HG02885 (cell line): ENCODE results near the gene RNF166.

Experiments
- ATAC-seq: cut with Tn5 transposase; IDR thresholded peaks from one replicate; pipeline ENCODE4 v1.9.1; 2021; ENCODE audit warnings: mild to moderate bottlenecking; ENCODE audit not compliant: unreplicated experiment, poor library complexity

RNF166 gene, protein sequence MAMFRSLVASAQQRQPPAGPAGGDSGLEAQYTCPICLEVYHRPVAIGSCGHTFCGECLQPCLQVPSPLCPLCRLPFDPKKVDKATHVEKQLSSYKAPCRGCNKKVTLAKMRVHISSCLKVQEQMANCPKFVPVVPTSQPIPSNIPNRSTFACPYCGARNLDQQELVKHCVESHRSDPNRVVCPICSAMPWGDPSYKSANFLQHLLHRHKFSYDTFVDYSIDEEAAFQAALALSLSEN

DNA sequence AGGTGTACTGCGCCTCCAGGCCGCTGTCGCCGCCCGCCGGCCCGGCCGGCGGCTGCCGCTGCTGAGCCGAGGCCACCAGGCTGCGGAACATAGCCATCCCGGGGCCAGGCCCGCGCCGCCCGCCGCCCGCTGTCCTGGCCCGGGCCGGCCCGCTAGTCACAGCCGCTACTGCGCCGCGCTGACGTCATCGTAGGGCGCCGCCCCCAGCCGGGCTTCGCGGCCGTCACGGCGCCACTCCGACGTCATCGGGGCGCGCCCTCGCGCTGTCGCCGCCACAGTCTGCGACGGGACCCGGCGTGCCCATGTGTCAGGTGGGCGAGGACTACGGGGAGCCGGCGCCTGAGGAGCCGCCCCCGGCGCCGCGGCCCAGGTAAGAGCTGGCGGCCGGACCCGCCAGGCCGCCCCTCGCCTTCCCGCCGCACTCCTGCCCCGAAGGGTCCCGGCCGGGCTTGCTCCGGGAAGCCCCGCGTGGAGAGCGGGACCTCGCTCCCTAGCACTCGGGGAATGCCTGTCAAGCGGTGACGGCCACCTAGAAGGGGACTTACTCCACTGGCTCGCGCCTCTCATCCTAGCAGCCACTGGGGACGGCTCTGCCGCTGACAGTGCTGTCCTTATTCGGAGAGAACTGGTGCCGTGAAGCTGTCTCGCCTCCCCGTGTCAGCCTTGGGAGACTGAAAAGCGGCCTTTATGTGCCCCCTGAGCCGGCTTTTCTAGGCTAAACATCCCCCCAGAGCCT lies at the start of gene RNF166, which contains the start of gene CTU2:
Gene RNF166, minus strand, starts transcription at position 180 of the 736 bp plus-strand sequence. Its CDS starts 83 bp downstream, at position 97.
Gene CTU2, plus strand, starts transcription at position 275 of the 736 bp plus-strand sequence. Its CDS starts 28 bp downstream, at position 303.
- ATAC-seq, result peak; percentile 82

DNA sequence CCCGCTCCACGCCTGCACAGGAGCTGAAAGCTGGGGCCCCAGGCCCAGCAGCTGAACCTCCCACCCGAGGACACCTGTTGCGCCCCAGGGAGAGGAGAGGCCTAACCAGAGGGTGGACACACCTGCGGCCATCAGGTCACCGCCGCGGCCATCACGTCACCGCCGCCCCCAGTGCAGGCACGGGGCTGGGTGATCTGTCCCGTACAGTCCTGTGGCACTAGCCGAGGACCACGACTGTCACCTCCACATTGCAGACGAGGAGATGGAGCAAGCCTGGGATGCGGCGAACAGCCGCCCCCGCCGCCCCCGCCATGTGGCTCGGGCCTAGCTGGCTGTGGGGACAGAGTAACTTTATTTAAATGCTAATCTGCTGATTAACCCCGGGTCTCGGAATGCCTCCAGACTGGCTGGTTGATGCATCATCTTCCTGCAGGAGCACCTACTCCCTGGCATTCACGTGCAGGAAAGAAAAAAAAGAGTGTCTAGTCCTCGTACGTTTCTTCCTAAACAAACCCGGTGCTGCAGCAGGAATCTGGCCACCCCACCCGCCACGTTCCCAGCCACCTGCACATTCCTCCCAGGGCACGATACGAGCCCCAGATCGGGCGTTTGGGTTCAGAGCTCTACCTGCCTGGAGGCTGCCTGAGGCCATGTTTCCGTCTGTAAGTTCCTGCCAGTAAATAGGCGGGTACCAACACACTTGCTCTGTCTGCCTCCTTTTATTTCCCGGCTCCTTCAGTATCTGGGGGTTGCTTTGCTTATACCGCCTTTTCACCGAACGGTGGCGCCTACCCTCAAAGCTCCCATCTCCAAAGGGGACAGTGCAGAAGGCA lies 48.9 kb upstream of the RNF166 start:
- no peak for ATAC-seq

DNA sequence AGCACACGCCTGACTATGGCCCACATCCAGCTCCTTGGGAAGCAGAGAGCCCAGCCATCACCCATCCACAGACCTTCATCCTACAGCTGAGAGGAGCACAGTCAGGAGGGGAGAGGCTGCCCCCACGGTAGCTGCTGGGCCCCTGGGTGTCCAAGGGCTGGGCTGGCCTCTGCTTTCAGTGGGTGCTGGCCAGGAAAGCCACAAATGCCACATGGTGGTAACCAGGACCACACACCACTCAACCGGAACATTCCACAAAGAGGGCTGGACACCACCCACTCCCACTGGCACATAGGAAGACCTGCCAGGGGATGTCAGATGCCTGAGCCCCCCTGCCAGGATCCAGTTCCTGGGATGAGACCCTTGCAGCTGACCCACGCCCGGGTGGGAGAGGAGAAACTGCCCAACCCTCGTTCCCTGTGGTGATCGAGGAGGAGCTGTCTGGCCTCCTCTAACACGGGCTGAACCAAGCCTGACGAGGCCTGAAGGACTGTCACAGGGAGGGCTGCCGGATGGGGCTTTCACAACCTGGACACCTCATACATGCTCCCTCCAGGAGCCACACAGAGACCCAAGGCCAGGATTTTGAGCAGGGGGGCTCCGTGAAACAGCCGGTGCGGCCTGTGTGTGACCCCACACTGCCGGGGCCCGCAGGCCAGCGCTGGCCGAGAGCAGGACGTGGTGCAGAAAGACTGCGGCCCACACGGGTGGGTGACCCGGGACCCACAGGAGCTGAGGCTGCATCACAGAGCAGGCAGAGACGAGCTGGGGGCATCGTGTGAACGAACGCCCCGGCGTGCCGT lies 48.1 kb upstream of the RNF166 start:
- no peak for ATAC-seq

DNA sequence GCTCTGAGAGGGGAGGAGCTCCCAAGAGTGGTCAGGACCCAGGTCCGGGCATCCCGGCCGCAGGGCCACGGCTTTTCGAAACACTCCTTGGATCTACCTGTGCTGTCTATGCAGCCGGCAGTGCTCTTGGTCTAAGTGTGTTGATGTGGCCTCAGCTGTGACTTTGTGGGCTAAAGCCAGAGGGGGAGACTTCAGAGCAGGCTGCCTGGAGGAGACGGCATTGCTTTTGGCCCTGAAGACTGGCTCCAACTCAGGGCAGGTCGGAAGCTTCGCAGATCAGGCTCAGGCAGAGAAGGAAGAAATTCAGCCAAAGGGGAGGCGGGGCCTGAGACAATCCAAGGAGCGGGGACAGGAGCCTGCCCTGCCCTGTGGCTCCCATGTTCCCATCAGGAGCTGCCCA lies 47.4 kb upstream of the RNF166 start:
- no peak for ATAC-seq

DNA sequence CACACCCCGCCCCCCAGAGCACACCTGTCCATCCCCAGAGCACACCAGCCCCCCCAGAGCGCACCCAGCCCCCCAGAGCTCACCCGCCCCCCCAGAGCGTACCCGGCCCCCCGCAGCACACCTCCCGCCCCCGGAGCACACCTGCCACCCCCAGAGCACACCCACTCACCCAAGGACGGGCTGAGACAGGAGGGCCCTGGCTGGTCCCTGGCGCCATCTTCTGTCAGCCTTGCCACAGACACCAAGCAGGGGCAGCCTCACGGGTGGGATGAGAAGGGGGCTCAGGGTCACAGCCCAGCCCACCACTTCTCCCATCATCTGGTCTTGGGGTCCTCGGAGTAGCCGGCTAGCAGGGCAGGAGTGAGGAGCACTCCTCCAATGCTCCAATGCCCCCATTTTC lies 47.0 kb upstream of the RNF166 start:
- ATAC-seq, result no peak

DNA sequence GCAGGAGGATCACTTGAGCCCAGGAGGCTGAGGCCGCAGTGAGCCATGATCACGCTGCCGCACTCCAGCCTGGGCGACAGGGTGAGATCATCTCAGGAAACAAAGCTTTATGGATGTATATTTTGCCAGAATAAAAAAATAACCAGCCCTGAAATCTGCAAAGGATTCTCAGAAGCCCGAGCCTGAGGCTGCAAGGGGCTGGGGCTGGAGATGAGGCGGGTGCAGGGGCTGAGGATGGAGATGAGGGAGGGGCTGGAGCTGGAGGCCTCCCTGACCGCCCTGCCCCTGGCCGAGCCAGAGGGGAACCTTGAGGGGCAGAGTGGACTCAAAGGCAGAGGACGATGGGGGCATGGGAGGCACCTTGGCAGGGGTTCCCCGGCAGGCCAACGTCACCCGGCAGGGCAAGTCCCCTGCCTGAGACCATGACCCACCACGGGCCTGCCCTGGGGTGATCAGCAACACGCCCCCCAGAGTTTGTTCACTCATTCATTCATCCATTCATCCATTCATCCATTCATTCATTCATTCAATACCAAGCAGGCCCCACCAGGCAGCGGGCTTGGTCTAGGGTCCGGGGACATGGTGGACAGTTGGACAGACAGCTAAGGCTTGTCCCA lies 46.3 kb upstream of the RNF166 start:
- ATAC-seq, result no peak

DNA sequence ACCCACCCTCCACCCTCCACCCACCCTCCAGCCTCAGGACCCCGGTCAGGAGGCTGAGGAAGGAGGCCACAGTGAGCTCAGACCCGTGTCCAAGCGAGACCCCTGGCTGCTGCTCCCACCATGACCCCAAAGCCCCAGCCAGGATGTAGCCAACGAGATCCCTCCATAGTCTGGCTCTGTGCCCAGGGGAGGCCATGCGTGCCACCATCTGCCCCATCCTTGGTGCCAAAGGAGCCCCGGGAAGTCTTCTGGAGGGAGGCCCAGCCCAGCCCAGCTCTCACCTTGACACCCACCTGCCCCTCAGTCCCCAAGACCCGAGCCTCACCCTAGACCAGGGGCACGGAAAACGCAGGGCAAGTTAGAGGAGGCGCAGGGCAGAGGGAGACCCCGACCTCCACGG lies 44.6 kb upstream of the RNF166 start:
- no peak for ATAC-seq

DNA sequence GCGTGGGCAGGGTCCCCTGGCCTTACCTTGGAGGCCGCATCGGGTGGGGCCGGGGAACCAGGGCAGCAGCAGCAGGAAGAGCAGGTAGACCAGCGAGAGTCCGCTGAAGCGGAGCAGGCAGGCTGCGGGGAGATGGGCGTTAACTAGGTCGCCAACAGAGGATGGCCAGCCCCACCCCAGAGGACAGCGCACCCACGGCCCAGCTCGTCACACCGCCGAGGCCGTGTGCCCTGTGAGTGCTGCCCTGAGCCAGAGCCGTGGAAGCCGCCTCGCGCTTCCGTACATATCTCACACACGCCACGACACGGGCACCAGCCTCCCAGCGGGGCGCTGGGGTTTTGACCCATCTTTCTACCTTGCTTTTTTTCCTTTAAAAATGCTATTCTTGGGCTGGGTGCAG lies 43.1 kb upstream of the RNF166 start:
- ATAC-seq, result no peak

DNA sequence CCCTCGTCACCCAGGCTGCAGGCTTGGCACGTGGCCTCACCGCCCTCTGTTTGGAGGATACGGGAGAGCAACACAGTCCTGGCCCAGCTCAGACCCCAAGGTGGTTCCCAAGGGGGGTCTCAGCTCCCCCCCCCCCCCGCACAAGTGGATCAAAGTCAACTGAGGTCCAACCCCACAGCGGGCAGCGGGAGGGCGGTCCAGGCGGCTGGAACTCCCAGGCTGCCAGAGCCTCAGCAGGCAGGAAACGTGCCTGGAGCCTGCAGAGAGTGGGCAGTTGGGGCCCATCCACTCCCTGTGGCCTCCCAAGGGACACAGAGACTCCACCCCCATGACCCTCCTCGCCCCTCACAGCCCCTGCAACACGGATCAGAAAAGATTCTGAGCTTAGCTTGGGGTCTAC lies 42.2 kb upstream of the RNF166 start:
- ATAC-seq, result no peak

DNA sequence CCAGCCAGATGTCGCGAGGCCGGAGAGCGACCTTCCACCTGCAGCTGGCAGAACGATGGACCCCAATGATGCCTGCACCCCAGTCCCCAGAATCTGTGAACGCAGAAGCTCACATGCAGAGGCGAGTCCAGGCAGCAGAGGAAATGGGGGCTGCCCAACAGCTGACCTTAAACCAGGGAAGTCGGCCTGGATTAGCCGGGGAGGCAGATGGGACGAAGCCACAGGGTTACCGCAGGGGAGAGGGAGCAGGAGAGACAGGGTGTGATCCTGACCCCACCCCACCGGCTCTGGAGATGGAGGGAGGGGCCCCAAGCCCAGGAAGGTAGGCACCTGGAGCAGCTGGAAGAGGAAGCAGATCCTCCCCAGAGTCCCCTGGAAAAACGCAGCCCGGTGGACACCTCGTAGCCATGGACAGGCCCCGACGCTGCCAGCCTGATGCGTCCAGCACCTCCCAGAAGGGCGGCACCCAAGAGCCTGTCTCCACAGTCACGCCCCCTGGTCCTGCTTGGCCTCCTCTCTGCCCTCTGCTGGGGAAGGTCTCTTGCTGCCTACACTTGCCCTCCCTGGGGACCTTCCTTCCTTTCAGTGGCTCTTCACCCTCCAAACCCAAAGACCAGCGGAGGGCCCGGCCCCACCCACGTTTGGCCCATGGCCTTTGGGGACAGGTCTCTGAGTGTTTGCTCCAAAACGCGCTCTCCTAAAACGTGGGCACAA lies 41.5 kb upstream of the RNF166 start:
- ATAC-seq, result no peak

DNA sequence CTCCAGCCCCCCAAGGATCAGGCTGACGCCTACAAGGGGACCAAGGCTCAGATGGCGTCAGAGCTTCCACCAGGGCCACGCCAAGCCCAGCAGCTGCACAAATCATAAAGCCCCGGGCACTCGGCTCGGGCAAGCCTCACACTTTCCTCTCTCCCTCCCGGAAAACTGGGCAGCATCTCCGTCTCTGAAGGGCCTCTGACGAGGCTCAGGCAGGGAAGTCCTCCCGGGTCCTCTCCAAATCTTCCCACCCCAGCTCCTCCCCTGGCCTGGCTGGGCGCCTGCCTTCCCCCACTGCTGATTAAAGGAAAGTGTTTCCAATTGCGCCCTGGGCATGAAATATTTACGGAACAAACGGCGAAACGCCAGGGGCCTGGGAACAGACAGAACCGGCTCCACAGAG lies 40.3 kb upstream of the RNF166 start:
- ATAC-seq, result no peak

DNA sequence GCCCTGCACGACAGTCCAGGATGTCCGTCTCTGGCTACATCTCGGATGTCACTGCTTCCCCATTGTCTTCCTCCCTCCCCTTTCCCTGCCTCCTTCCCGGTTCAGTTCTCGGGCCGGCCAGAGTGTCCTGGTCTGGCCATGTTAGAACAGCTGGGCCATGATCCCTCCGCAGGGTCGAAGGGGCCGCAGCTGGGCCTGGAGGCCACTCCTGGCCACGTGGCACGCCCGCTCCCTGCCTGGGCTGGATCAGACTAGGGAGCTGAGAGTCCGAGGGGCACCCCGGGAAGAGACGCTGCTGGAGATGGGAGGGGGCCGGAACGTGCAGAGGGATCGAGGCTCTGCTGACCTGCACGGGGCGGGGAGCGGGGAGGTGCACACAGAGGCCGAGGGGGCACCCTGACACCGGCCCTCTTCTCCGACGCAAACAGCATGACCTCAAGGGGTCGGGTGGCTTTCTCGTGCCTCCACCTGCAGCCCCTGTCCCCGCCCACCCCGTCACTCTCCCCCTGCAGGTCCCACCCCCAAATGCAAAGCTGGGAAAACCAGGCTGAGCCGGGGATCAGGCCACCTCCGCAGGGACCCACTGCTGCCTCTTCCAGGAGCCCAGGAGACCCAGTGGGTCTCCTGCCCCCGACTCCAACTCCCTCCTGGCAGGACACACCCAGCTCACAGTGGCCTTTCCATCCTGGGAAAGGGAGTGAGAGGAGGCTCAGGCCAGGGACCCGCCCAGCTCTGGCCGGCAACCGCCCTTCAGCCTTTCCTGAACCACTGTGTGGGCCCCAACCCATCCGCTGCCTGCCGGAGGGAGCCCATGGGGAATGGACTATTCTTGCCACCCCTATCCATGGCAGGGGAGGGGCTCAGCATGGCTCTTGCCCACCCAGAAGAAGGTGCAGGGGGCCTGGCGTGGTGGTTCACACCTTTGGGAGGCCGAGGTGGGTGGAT lies 38.6 kb upstream of the RNF166 start:
- no peak for ATAC-seq

DNA sequence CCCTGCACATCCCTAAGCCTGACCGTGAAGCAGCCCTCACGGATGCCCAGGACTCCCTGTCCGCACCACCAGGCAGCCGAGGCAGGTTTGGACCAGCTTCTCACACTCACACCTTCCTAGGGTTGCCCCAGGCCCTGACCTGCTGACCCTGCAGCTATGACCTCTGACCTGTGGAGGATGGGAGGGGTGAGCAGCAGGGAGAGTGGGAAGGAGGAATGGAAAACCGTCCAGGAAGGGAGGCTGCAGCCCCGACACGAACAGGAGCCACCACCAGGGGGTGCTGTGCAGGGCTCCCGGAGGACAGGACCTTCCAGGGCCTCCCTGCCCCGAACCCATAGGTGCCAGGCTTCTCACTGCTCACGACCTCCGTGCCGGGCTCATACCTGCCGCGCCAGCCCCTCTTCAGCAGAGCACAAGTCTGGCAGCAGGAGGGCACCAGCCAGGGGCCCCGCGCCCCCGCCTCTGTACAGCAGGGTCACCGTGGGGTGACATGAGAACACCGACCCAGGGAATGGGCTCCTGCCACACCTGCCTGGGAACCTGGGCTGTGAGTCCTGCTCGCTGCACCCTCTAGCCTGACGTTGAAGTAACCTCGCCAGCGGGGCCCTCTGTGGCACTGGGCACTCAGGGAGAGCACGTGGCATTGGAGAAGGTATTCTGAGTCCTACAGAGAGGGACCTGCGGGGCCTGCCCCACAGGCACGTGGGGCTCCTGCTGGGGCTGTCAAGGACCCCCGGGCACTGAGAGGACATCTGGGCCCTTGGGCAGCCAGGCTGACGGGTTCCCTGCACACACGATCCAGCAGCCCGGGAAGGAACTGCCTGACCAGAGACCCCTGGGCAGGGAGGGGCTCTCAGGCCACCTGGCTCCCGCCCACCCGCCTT lies 37.7 kb upstream of the RNF166 start:
- no peak for ATAC-seq

DNA sequence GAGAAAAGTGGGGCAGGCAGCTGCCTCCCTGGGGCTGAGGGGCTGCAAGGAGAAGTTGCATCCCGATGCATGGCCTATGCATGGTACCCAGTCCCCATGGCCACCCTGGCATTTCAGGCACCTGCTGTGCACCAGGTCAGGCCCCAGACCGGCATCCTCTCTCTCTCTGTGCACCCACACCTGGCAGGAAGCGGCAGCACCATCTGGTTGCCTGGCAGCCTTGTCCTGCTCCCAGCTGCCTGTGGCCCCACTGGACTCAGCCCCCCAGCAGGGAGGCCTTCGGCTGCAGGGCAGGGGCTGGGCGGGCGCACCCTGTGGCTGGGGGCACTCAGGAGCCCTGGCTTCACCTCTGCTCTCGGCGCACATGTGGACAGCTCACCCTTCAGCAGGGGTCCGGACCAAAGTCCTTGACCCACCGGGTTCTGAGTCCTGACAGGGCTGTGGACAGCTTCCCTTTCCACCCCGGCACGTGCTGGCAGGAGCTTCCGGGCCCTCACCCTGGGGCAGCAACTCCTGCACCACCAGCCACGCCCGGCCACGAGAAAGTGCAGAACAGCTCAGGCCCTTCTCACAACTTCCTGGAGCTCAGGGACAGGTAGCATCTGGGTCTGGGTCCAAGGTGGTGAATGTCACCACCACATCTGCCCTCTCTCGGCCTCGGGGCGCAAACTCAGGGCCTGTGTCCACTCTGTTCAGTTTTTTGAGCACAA lies 36.8 kb upstream of the RNF166 start:
- ATAC-seq, result no peak

DNA sequence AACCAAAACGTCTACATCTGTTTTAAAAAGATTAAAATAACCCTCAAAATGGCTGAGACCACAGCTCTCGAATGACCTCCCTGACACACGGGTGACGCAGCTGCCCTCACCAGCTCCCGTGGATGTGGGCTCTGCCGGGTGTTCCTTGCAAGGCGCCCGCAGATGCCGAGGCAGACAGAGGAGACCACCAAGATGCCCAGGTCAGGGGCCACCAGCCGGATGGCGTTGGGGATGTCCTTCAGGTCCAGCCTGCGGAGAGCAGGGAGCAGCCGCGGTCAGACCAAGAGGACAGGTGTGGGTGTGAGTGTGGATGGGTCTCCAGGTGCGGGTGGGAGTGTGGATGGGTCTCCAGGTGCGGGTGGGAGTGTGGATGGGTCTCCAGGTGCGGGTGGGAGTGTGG lies 35.2 kb upstream of the RNF166 start:
- no peak for ATAC-seq

DNA sequence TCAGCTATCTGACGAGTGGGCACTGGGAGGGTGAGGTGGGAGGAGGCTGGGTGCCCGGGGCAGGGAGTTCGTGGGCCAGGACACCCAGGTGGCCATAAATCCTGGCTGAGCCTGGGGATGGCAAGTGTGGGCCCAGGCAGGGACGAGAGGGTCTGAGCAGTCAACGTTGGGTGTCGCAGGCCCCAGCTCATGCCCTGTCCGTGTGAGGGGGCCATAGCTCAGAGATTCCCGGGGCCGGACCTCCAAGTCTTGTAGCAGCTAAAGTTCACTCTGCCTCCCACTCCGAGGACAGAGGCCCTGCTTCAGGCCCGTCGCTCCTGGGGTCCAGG lies 34.5 kb upstream of the RNF166 start:
- ATAC-seq, result no peak
